H9 (cell line): ENCODE data around the gene KLC1. TPM values are rescaled to one million over a fixed set of nuclear protein-coding genes. Genes with fewer than 3 reads are reported as not detected.

ENCODE experiments used
- DNase-seq: peaks from one replicate; pipeline ENCODE4 v3.0.0-alpha.2; 2017
- H2AFZ ChIP-seq: one replicate; pipeline ENCODE4 v1.6.1; 2013; ENCODE audit warnings: mild to moderate bottlenecking, low read length, control low read depth, moderate library complexity
- H2AK5ac ChIP-seq: 2 replicates; pipeline ENCODE4 v1.6.1; 2013; ENCODE audit warnings: low read length, control low read depth, mixed read lengths; ENCODE audit not compliant: insufficient read length
- H2BK120ac ChIP-seq: one replicate; pipeline ENCODE4 v1.6.1; 2013; ENCODE audit warnings: low read depth, mild to moderate bottlenecking, low read length, control low read depth, inconsistent platforms; ENCODE audit not compliant: poor library complexity, severe bottlenecking
- H2BK12ac ChIP-seq: 2 replicates; pipeline ENCODE4 v1.6.1; 2013; ENCODE audit warnings: low read length, control low read depth, mixed read lengths, low read depth; ENCODE audit not compliant: insufficient read length
- H2BK15ac ChIP-seq: 2 replicates; pipeline ENCODE4 v1.6.1; 2013; ENCODE audit warnings: low read depth, low read length, control low read depth
- H2BK20ac ChIP-seq: one replicate; pipeline ENCODE4 v1.6.1; 2013; ENCODE audit warnings: low read depth, mild to moderate bottlenecking, low read length, control low read depth, inconsistent platforms; ENCODE audit not compliant: poor library complexity, severe bottlenecking
- H2BK5ac ChIP-seq: 2 replicates; pipeline ENCODE4 v1.6.1; 2013; ENCODE audit warnings: low read length, control low read depth, mixed read lengths; ENCODE audit not compliant: insufficient read length
- H3K14ac ChIP-seq: 2 replicates; pipeline ENCODE4 v1.6.1; 2013; ENCODE audit warnings: low read length, control low read depth; ENCODE audit not compliant: insufficient read depth
- H3K18ac ChIP-seq: 2 replicates; pipeline ENCODE4 v1.6.1; 2013; ENCODE audit warnings: low read depth, mild to moderate bottlenecking, mixed read lengths, low read length, control low read depth; ENCODE audit not compliant: insufficient read length
- H3K23ac ChIP-seq: 2 replicates; pipeline ENCODE4 v1.6.1; 2013; ENCODE audit warnings: low read length, control low read depth, mixed read lengths, low read depth; ENCODE audit not compliant: insufficient read length
- H3K23me2 ChIP-seq: 2 replicates; pipeline ENCODE4 v1.6.1; 2013; ENCODE audit warnings: low read depth, mild to moderate bottlenecking, mixed read lengths, low read length, control low read depth; ENCODE audit not compliant: insufficient read length, poor library complexity, severe bottlenecking
- H3K27ac ChIP-seq: 2 replicates; pipeline ENCODE4 v1.5.1; 2013; ENCODE audit warnings: low read length, control low read depth, mixed read lengths, low read depth; ENCODE audit not compliant: insufficient read length
- H3K27me3 ChIP-seq: 2 replicates; pipeline ENCODE4 v1.6.1; 2013; ENCODE audit warnings: low read length, control low read depth, inconsistent platforms; ENCODE audit not compliant: insufficient read depth
- H3K4ac ChIP-seq: 2 replicates; pipeline ENCODE4 v1.6.1; 2013; ENCODE audit warnings: low read depth, mild to moderate bottlenecking, control low read depth, inconsistent platforms, low read length, moderate library complexity
- H3K4me1 ChIP-seq: 2 replicates; pipeline ENCODE4 v1.6.1; 2013; ENCODE audit warnings: low read length, control low read depth, inconsistent platforms; ENCODE audit not compliant: insufficient read depth
- H3K4me2 ChIP-seq: 2 replicates; pipeline ENCODE4 v1.6.1; 2013; ENCODE audit warnings: low read length, control low read depth, mixed read lengths; ENCODE audit not compliant: insufficient read length, insufficient read depth
- H3K56ac ChIP-seq: 2 replicates; pipeline ENCODE4 v1.6.1; 2013; ENCODE audit warnings: low read depth, mild to moderate bottlenecking, mixed read lengths, low read length, control low read depth; ENCODE audit not compliant: insufficient read length
- H3K79me1 ChIP-seq: 2 replicates; pipeline ENCODE4 v1.6.1; 2013; ENCODE audit warnings: low read depth, mild to moderate bottlenecking, moderate library complexity, low read length, control low read depth, inconsistent platforms; ENCODE audit not compliant: insufficient read depth, poor library complexity, severe bottlenecking
- H3K79me2 ChIP-seq: 2 replicates; pipeline ENCODE4 v1.6.1; 2013; ENCODE audit warnings: low read length, control low read depth, inconsistent platforms; ENCODE audit not compliant: insufficient read depth
- H3K9ac ChIP-seq: 2 replicates; pipeline ENCODE4 v1.6.1; 2013; ENCODE audit warnings: low read length, control low read depth, mixed read lengths; ENCODE audit not compliant: insufficient read length; ENCODE audit errors: extremely low read depth
- H3K9me3 ChIP-seq: one replicate; pipeline ENCODE4 v1.6.1; 2013; ENCODE audit warnings: low read depth, low read length, inconsistent platforms; ENCODE audit not compliant: control insufficient read depth
- H3T11ph ChIP-seq: one replicate; pipeline ENCODE4 v1.6.1; 2013; ENCODE audit warnings: mild to moderate bottlenecking, low read length, control low read depth, inconsistent platforms
- H4K20me1 ChIP-seq: one replicate; pipeline ENCODE4 v1.6.1; 2013; ENCODE audit not compliant: control insufficient read depth, insufficient read length, insufficient read depth
- H4K5ac ChIP-seq: 2 replicates; pipeline ENCODE4 v1.6.1; 2013; ENCODE audit warnings: low read depth, mild to moderate bottlenecking, mixed read lengths, low read length, control low read depth; ENCODE audit not compliant: insufficient read length
- H4K8ac ChIP-seq: replicated peaks from 2 replicates; pipeline ENCODE4 v1.6.1; 2013; ENCODE audit warnings: low read length, control low read depth, mixed read lengths, low read depth; ENCODE audit not compliant: insufficient read length
- H4K91ac ChIP-seq: 2 replicates; pipeline ENCODE4 v1.6.1; 2013; ENCODE audit warnings: low read depth, mild to moderate bottlenecking, moderate library complexity, mixed read lengths, low read length, control low read depth; ENCODE audit not compliant: insufficient read length
- H3K27ac Mint-ChIP-seq, 3 experiments: 2 replicates in 2 of 3; 3 replicates in 1 of 3; pipeline ENCODE4 v1.8.0; 2020 to 2021; ENCODE audit warnings: mixed read lengths in 3 of 3, mild to moderate bottlenecking in 1 of 3, moderate library complexity in 1 of 3
- H3K27me3 Mint-ChIP-seq: 2 replicates; pipeline ENCODE4 v1.8.0; 2021; ENCODE audit warnings: low read depth, mild to moderate bottlenecking, moderate library complexity, mixed read lengths
- H3K36me3 Mint-ChIP-seq, 3 experiments: 2 replicates in 2 of 3; 3 replicates in 1 of 3; pipeline ENCODE4 v1.8.0; 2020 to 2021; ENCODE audit warnings: low read depth in 3 of 3, mixed read lengths in 3 of 3; ENCODE audit not compliant: insufficient read depth in 1 of 3
- H3K4me1 Mint-ChIP-seq, 2 experiments: 2 replicates each; pipeline ENCODE4 v1.8.0; 2020; ENCODE audit warnings: mixed read lengths in 2 of 2
- H3K4me3 Mint-ChIP-seq, 2 experiments: 2 replicates in 1 of 2; 3 replicates in 1 of 2; pipeline ENCODE4 v1.8.0; 2020 to 2021; ENCODE audit warnings: mild to moderate bottlenecking in 2 of 2, mixed read lengths in 2 of 2, moderate library complexity in 1 of 2
- H3K9me3 Mint-ChIP-seq, 2 experiments: 2 replicates in 1 of 2; 3 replicates in 1 of 2; pipeline ENCODE4 v1.8.0; 2020; ENCODE audit warnings: mild to moderate bottlenecking in 2 of 2, mixed read lengths in 2 of 2, moderate library complexity in 1 of 2
- CTCF ChIP-seq: fragments of 200-600 bp; sonication (generic); conservative IDR thresholded peaks from 3 replicates; pipeline ENCODE4 v1.8.0; 2021; ENCODE audit warnings: antibody characterized with exemption, mild to moderate bottlenecking
- WGBS: extraction: QIAGEN DNeasy Blood & Tissue Kit; methylation state at CpG from one replicate; pipeline ENCODE4 v1.1.7; 2013; ENCODE audit warnings: missing lambda C conversion rate, low lambda C conversion rate, mixed read lengths; ENCODE audit not compliant: insufficient read length; ENCODE audit errors: extremely low coverage; 5-methylcytosine and 5-hydroxymethylcytosine counted together
- total RNA-seq: library from RNA; stranded (reverse); gene quantifications from 2 replicates; pipeline ENCODE4 v1.2.1, GENCODE V29; 2021

KLC1 gene
- total RNA-seq, 1 experiment from 2014 or later = 143 TPM

- Histone ChIP-seq H2BK120ac (no peak overlapping the region), H3K4me2 (no peak overlapping the region), H3K4me1 (no peaks in the 10 kb centered on the region; the same call in 1 of the 2 replicates), H3K27ac (no peak overlapping the region), H3K56ac (no peak overlapping the region), H3K9ac (no peak overlapping the region), H3K4ac (no peak overlapping the region), H2BK12ac (no peak overlapping the region), H2AK5ac (no peak overlapping the region), H3K23me2 (no peaks in the 10 kb centered on the region), H3K27me3 (no peaks in the 10 kb centered on the region), H4K91ac (no peak overlapping the region), H4K20me1 (no peaks in the 10 kb centered on the region), H3K9me3 (no peaks in the 10 kb centered on the region), H3T11ph (no peak overlapping the region), H4K5ac (no peak overlapping the region), H3K79me1 (peaks cover 7% of the 10 kb centered on the region), H2BK15ac (no peak overlapping the region), H2BK5ac (no peak overlapping the region), H2BK20ac (no peak overlapping the region), H4K8ac (no peak overlapping the region), H3K23ac (no peak overlapping the region), H2AFZ (no peak overlapping the region), H3K18ac (no peak overlapping the region), H3K79me2 (no peaks in the 10 kb centered on the region; the same call in 1 of the 2 replicates), H3K14ac (no peak overlapping the region; the same call in 1 of the 2 replicates)
- TF ChIP-seq CTCF = no peak
- H3K4me3 Mint-ChIP-seq = no peak overlapping the region
- WGBS = no CpG with 5 or more reads among the region's 29 CpGs
- no peaks in the 10 kb centered on the region for H3K27me3 Mint-ChIP-seq
- H3K4me1 Mint-ChIP-seq = peaks cover 0 to 6% of the 10 kb centered on the region in 2 experiments; a peak in 1 of 4 replicates
- DNase-seq = no peak
- H3K9me3 Mint-ChIP-seq = no peaks in the 10 kb centered on the region
- H3K36me3 Mint-ChIP-seq = peaks cover 2 to 19% (median 17%) of the 10 kb centered on the region in 3 experiments; a peak in 5 of 7 replicates
- H3K27ac Mint-ChIP-seq = peak overlapping the region in 1 of 3 experiments; percentile 14; a peak in 1 of 7 replicates
Measured at GRCh38 chr14:103725001-103725682, 96.1 kb downstream of the KLC1 start.
